NT2/D1 (cell line): ENCODE results near the gene EN2.

Experiments used
- DNase-seq: peaks from one replicate; pipeline ENCODE4 v3.0.0-alpha.2; 2011; ENCODE audit warnings: low read depth, low spot score
- H3K27me3 ChIP-seq: 2 replicates; pipeline ENCODE4 v1.6.0; 2011; ENCODE audit warnings: mild to moderate bottlenecking; ENCODE audit not compliant: insufficient read length, insufficient read depth
- H3K36me3 ChIP-seq: 2 replicates; pipeline ENCODE4 v1.6.1; 2011; ENCODE audit warnings: mild to moderate bottlenecking, low read length, mixed read lengths; ENCODE audit not compliant: insufficient read depth, insufficient read length
- H3K4me1 ChIP-seq: 2 replicates; pipeline ENCODE4 v1.5.1; 2011; ENCODE audit not compliant: insufficient read depth, insufficient read length
- H3K4me3 ChIP-seq: 2 replicates; pipeline ENCODE4 v1.5.1; 2011; ENCODE audit warnings: low read depth; ENCODE audit not compliant: insufficient read length
- H3K9ac ChIP-seq: 2 replicates; pipeline ENCODE4 v1.6.0; 2011; ENCODE audit warnings: low read depth; ENCODE audit not compliant: insufficient read length
- H3K9me3 ChIP-seq: 2 replicates; pipeline ENCODE4 v1.5.1; 2011; ENCODE audit warnings: mild to moderate bottlenecking, low read length; ENCODE audit not compliant: insufficient read depth
- SUZ12 ChIP-seq: IDR thresholded peaks from 2 replicates; pipeline ENCODE4 v1.6.1; 2011; ENCODE audit not compliant: insufficient read length, insufficient read depth; ENCODE audit errors: extremely low read depth
- YY1 ChIP-seq: IDR thresholded peaks from 2 replicates; pipeline ENCODE4 v1.6.1; 2011; ENCODE audit not compliant: insufficient read length, insufficient read depth
- ZNF274 ChIP-seq: IDR thresholded peaks from 2 replicates; pipeline ENCODE4 v1.6.1; 2011; ENCODE audit warnings: mild to moderate bottlenecking, low read depth, low read length

The EN2 gene

GRCh38 chr7:155487509-155488482 is 29.9 kb downstream of the EN2 start:
- peaks cover 15% of the 10 kb centered on the region for H3K4me1 ChIP-seq
- H3K4me3 ChIP-seq: no peak overlapping the region
- no peak for DNase-seq
- H3K9ac ChIP-seq: no peak overlapping the region
- H3K9me3 ChIP-seq: no peaks in the 10 kb centered on the region
- TF ChIP-seq YY1: no peak
- TF ChIP-seq SUZ12: no peak
- TF ChIP-seq ZNF274: no peak
- no peaks in the 10 kb centered on the region for H3K36me3 ChIP-seq
- peaks cover 94% of the 10 kb centered on the region for H3K27me3 ChIP-seq

- Histone ChIP-seq H3K9me3 (no peaks in the 10 kb centered on the region), H3K4me1 (peaks cover 13% of the 10 kb centered on the region), H3K4me3 (no peak overlapping the region), H3K9ac (no peak overlapping the region), H3K27me3 (peaks cover 90% of the 10 kb centered on the region), H3K36me3 (no peaks in the 10 kb centered on the region)
- no peak for TF ChIP-seq ZNF274
- no peak for TF ChIP-seq SUZ12
- TF ChIP-seq YY1: no peak
- no peak for DNase-seq
Observed at GRCh38 chr7:155488483-155489127, 30.7 kb downstream of the EN2 start.

GRCh38 chr7:155489158-155489840 is 31.4 kb downstream of the EN2 start:
- Histone ChIP-seq H3K9ac (no peak overlapping the region), H3K36me3 (no peaks in the 10 kb centered on the region), H3K9me3 (no peaks in the 10 kb centered on the region), H3K4me3 (no peak overlapping the region), H3K27me3 (peaks cover 83% of the 10 kb centered on the region), H3K4me1 (peaks cover 9% of the 10 kb centered on the region)
- TF ChIP-seq SUZ12 (no peak), ZNF274 (no peak), YY1 (no peak)
- no peak for DNase-seq

- H3K4me3 ChIP-seq: no peak overlapping the region
- no peak for DNase-seq
Observed at GRCh38 chr7:155489862-155490696, 32.1 kb downstream of the EN2 start.

GRCh38 chr7:155490697-155491628 is 33.0 kb downstream of the EN2 start:
- TF ChIP-seq ZNF274 (no peak), SUZ12 (no peak)
- Histone ChIP-seq H3K27me3 (peaks cover 67% of the 10 kb centered on the region), H3K9me3 (no peaks in the 10 kb centered on the region), H3K4me3 (peak overlapping the region; percentile 21), H3K4me1 (peaks cover 7% of the 10 kb centered on the region), H3K36me3 (no peaks in the 10 kb centered on the region), H3K9ac (peak overlapping the region; percentile 50)
- no peak for DNase-seq

More at GRCh38 chr7:155489862-155490696, 32.1 kb downstream of the EN2 start:
- Histone ChIP-seq H3K9ac (peak overlapping the region; percentile 50), H3K27me3 (peaks cover 75% of the 10 kb centered on the region), H3K9me3 (no peaks in the 10 kb centered on the region), H3K36me3 (no peaks in the 10 kb centered on the region), H3K4me1 (peaks cover 7% of the 10 kb centered on the region)
- no peak for TF ChIP-seq SUZ12
- TF ChIP-seq ZNF274: no peak

- Histone ChIP-seq H3K9ac (no peak overlapping the region), H3K9me3 (no peaks in the 10 kb centered on the region), H3K27me3 (peaks cover 59% of the 10 kb centered on the region), H3K4me3 (no peak overlapping the region), H3K36me3 (no peaks in the 10 kb centered on the region), H3K4me1 (peaks cover 7% of the 10 kb centered on the region)
- no peak for DNase-seq
- TF ChIP-seq SUZ12 (no peak), YY1 (no peak), ZNF274 (no peak)
Observed at GRCh38 chr7:155491812-155492211, 33.9 kb downstream of the EN2 start.
